HEK293 (cell line): ENCODE measurements around the gene SPRN.

Experiments used
- TCF7L2 ChIP-seq: IDR thresholded peaks from 2 replicates; pipeline ENCODE4 v1.6.1; 2011; ENCODE audit warnings: low read depth, mild to moderate bottlenecking, inconsistent platforms, low read length, moderate library complexity, borderline replicate concordance
- ZFP41 ChIP-seq: fragments of 450-650 bp; formaldehyde crosslinking; IDR thresholded peaks from 2 replicates; pipeline ENCODE4 v1.5.1; 2016; ENCODE audit warnings: missing biosample characterization, missing genetic modification characterization, borderline replicate concordance
- ZNF202 ChIP-seq: fragments of 450-650 bp; formaldehyde crosslinking; IDR thresholded peaks from 2 replicates; pipeline ENCODE4 v1.5.1; 2016; ENCODE audit warnings: missing biosample characterization, missing genetic modification characterization, borderline replicate concordance
- ZNF514 ChIP-seq: fragments of 450-650 bp; formaldehyde crosslinking; IDR thresholded peaks from 2 replicates; pipeline ENCODE4 v1.5.1; 2016; ENCODE audit warnings: missing biosample characterization, missing genetic modification characterization
- ZNF585B ChIP-seq: fragments of 450-650 bp; formaldehyde crosslinking; IDR thresholded peaks from 2 replicates; pipeline ENCODE4 v1.5.1; 2016; ENCODE audit warnings: missing biosample characterization, missing genetic modification characterization
- ZNF830 ChIP-seq: fragments of 450-650 bp; IDR thresholded peaks from 2 replicates; pipeline ENCODE4 v1.5.0; 2018; ENCODE audit warnings: missing biosample characterization, missing genetic modification characterization, low read depth, mild to moderate bottlenecking, moderate library complexity
- TF ChIP-seq, protein P1 (sequence below): fragments of 450-650 bp; formaldehyde crosslinking; IDR thresholded peaks from 2 replicates; pipeline ENCODE4 v1.5.1; 2016; ENCODE audit warnings: missing biosample characterization, missing genetic modification characterization
- TF ChIP-seq, protein P2 (sequence below): fragments of 450-650 bp; formaldehyde crosslinking; IDR thresholded peaks from 2 replicates; pipeline ENCODE4 v1.5.1; 2016; ENCODE audit warnings: missing biosample characterization, missing genetic modification characterization

DNA sequence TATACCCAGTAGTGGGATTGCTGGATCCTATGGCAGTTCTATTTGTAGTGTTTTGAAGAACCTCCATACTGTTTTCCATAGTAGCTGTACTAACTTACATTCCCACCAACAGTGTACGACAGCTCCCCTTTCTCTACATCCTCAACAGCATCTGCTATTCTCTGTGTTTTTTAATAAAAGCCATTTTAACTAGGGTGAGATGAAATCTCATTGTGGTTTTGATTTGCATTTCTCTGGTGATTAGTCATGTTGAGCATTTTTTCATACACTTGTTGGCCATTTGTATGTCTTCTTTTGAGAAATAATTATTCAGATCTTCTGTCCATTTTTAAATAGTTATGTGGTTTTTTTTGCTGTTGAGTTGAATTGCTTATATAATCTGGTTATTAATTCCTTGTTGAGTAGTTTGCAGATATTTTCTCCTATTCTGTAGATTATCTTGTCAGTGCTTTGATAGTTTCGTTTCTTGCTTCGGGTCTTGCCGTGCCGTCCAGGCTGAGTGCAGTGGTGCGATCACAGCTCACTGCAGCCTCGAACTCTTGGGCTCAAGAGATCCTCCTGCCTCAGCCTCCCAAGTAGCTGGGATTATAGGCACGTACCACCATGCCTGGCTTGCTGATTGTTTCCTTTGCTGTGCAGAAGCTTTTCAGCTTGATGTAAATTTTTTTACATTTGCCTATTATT is 18.4 kb downstream of the SPRN start:
- TF ChIP-seq ZNF514 (tag by site-specific recombination) (no peak), ZNF585B (tag by site-specific recombination) (no peak), ZNF830 (no peak), ZNF202 (tag by site-specific recombination) (no peak), TCF7L2 (no peak), ZFP41 (tag by site-specific recombination) (no peak)
- TF ChIP-seq, protein P1, sequence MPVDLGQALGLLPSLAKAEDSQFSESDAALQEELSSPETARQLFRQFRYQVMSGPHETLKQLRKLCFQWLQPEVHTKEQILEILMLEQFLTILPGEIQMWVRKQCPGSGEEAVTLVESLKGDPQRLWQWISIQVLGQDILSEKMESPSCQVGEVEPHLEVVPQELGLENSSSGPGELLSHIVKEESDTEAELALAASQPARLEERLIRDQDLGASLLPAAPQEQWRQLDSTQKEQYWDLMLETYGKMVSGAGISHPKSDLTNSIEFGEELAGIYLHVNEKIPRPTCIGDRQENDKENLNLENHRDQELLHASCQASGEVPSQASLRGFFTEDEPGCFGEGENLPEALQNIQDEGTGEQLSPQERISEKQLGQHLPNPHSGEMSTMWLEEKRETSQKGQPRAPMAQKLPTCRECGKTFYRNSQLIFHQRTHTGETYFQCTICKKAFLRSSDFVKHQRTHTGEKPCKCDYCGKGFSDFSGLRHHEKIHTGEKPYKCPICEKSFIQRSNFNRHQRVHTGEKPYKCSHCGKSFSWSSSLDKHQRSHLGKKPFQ = no peak
- TF ChIP-seq, protein P2, sequence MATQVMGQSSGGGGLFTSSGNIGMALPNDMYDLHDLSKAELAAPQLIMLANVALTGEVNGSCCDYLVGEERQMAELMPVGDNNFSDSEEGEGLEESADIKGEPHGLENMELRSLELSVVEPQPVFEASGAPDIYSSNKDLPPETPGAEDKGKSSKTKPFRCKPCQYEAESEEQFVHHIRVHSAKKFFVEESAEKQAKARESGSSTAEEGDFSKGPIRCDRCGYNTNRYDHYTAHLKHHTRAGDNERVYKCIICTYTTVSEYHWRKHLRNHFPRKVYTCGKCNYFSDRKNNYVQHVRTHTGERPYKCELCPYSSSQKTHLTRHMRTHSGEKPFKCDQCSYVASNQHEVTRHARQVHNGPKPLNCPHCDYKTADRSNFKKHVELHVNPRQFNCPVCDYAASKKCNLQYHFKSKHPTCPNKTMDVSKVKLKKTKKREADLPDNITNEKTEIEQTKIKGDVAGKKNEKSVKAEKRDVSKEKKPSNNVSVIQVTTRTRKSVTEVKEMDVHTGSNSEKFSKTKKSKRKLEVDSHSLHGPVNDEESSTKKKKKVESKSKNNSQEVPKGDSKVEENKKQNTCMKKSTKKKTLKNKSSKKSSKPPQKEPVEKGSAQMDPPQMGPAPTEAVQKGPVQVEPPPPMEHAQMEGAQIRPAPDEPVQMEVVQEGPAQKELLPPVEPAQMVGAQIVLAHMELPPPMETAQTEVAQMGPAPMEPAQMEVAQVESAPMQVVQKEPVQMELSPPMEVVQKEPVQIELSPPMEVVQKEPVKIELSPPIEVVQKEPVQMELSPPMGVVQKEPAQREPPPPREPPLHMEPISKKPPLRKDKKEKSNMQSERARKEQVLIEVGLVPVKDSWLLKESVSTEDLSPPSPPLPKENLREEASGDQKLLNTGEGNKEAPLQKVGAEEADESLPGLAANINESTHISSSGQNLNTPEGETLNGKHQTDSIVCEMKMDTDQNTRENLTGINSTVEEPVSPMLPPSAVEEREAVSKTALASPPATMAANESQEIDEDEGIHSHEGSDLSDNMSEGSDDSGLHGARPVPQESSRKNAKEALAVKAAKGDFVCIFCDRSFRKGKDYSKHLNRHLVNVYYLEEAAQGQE = no peak
